GM19099 (cell line): ENCODE data around the gene MBNL3.

Experiments
- POLR2A ChIP-seq: IDR thresholded peaks from 3 replicates; pipeline ENCODE4 v1.6.1; 2011; ENCODE audit warnings: low read depth; ENCODE audit not compliant: insufficient read length; ENCODE audit errors: extremely low read depth

Gene MBNL3

DNA sequence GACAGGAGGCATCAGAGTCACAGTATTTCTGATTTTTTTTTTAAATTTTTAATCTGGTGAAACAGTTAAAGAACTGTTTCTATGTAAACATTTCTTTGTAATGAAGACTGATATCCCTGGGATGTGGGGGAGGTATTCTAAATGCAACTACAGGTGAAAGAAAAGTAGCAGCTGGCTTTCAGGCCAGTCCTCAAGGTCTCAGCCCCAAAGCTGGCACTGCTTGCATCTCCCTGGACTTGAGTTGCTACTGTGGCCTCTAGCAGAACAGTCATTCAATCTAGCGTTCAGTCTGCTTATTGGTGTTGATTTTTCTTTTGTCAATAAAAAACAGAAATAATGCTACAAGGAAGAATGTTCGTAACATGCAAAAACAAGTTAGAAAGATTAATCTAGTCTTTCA is 4.9 kb downstream of the MBNL3 start:
- TF ChIP-seq POLR2A, result no peak

DNA sequence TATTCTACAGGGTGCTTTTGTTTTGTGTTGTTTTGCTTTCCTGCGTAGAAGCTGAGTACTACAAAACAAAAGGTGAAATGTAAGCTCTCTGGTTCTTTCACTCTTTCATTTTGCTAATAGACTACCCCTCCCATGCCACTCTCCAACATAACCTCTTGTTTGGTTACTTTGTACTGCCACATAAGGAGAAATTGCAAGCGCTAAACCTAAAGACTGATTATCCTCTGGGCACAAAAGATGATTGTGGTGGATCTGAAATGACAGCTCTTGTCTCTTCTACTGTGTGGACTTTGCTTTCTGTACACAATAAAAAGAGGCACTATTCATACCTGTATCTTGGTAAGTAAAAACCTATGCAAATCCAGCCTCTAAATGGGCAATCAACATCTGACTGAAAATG is 5.3 kb downstream of the MBNL3 start:
- no peak for TF ChIP-seq POLR2A

DNA sequence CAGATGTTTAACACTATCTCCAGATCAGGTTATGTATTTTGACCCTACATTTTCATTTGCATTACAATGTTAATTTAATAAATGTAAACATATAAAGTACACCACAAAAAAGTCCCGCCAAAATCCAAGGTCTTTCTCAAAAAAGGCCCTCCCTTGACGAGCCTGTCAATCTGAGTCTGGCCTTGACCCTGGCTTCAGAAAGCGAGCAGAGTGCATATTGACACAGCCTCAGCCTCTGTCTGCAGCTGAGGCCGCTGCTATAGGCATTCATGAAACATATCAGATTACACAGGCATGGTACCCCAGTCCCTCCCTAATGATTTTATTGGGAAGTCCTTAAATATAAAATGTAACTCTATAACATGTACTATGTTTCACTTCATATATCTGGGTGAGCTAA is 6.2 kb downstream of the MBNL3 start:
- TF ChIP-seq POLR2A, result no peak

DNA sequence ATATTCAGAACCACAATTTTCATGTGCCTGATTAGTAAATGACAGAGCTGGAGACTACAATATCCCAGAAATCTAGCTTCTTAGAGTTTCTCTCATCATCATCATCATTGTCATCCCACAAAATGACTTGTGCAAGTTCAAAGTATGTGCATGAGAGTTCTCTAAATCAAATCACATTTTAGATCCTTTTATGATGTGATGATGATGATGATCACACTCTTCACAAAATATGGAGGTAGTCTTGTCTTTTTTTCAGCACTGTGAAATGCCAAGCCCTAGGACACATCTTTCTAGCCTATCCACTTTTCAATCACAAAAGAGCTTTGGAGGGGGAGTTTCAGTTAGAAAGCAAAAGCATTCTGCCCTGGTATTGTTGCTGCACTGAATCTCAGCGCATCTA is 7.4 kb downstream of the MBNL3 start:
- no peak for TF ChIP-seq POLR2A

DNA sequence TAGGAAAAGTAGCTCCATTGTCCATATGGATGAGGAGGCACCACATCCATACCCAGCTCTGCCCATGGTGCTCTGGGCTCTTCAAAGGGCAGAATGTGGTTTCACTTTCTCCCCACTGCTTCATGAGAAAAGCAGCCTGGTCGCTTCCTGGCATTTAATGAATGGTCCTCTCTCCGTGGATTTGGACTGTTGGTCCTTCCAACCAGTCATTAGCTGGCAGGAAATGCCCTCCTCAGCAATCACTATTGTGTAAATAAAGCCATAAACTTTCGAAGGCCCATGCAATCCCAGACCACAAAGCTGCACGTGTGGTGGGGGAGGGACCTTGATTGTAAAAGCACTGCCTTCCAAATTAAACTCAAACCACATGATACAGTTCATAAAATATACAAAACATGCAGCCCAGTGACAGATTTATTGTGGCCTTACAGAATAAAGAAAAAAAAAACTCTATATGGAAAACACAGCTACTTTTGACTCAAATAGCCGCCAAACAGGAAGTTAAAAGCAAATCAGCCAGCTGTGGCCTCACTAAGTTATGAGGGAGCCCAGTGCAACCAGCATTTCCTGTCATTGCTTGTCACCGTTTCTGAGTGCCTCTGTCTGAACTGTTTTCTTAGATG is 8.1 kb downstream of the MBNL3 start:
- TF ChIP-seq POLR2A, result no peak

DNA sequence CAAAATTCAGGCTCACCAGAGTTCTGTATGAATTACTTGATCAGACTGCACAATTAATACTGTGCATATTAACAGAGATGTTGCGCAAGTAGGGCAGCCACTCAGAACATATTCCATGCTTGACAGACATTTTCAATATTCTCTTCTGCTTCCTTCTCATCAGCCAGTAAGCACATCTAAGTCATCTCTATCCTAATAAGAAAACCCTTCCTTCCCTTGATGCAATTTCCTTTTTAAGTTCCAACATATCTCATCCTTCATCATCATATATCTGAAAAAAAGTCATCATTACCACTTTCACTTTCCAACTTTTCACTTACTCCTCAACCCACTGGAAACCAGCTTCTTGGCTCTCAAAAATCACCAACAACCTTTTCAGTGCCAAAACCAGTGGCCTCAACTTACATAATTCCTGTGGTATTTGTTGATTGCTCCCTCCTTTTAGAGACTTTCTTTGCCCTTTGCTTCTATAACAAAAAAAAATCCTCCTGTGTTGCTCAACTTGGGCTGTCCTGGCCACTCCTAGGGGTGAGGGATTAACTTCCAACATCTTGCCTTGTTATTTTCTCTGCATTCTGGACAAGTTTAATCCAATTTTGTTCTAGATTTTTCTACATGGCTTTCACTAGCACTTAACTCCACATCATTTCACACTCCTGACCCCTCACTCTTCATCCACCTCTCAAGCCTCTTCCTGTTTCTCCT is 14.1 kb downstream of the MBNL3 start:
- TF ChIP-seq POLR2A, result no peak

DNA sequence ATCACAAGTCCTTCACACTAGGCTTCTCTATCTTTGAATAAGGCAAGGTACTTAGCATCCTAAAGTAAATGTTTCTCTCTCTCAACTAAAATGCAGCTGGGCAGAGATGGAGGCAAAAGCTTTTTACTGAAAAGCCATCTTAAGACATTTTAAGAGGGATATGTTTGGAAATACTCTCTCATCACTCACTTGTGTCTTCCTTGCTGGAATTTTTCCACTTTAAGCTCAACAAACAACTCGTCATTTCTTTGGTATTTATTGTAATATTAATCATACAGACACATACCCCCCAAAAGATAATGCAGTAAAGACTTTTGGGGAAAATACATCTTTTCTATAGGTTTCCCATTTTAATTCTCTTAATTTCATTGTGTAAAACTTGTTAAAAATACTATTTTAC is 16.4 kb downstream of the MBNL3 start:
- no peak for TF ChIP-seq POLR2A

DNA sequence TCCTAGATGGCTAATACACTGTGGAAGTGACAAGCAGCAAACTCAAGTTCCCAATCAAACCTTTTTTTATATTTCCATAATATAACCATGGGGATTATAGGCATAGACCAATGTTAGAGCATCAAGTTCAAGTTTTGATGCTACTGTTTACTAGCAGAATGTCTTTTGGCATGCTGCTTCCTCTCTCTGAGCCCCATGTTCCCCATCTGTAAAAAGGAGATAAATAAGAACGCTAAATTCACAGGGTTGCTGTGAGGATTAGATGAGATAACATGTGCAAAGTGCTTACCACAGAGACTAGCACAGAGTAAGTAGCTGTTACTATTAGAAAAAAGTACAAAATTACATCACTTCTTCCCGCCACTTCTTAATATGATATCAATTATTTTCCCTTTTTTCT is 18.0 kb downstream of the MBNL3 start:
- no peak for TF ChIP-seq POLR2A

DNA sequence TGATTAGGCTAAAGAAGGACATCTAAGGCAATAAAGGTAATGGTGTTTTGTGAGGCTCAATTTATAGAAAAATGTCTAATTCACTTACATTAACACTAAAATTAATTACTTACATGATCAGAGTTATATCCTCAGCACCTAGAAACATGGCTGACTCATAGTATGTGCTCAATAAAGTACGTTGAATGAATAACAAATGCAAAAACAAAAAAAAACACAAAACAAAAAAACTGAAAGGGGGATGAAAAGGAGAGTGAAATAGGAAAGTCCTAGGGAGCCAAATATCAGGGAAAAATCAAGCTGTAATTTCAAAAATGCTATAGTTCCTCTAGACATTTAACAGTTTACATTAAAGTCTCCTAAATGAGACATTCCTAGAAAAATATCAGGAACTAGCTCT is 18.7 kb downstream of the MBNL3 start:
- no peak for TF ChIP-seq POLR2A

DNA sequence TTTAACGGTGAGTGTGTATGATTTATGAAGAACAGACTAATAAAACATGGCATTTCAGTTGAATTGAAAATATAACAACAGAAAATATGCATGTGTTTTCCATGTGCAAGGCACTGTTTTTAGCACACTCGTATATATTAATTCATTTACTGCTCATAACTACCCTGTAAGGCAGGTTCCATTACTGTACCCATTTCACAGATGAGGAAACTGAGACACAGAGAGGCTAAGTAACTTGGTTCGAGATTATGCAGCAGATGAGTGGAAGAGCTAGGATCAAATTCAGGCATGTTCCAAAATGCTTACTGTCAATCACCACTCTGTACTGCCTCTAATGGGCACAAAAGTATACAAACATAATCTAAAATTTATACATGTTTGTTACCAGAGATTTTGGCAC is 20.4 kb downstream of the MBNL3 start:
- TF ChIP-seq POLR2A, result no peak

DNA sequence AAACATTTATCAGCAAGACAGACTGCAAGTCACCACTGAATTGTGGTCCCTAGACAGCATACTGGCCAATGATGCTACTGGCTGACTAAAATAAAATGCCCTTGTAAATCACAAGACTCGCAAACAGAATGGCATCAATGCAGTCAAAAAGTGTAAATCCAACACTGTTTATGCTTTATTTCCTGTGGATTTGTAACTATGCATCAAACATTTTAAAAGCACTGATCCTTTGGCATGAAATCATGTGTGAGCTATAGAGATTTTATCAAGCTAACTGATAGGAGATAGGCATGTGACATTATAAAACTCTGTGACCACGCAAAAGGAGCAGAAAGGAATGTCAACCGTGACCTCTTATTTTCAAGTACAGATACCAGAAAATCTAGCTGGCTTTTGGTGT is 20.8 kb downstream of the MBNL3 start:
- TF ChIP-seq POLR2A, result no peak

DNA sequence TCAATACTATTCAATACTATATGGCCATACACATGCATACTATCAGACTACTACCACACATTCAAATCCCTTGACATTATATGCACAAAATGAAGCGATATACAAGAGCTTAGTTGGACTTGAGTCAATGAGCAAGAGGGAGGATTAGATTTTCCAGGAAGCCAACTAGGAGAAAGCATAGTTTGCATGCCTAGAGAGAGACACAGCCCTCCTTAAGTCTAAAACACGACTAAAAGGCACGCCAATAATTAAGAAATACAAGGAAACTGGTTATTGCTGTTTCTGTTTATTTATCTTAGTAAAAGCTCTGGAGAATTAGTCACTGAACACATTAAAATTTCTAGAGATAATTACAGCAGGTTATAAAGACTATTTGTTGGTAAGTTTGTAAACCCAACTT is 21.8 kb downstream of the MBNL3 start:
- no peak for TF ChIP-seq POLR2A

DNA sequence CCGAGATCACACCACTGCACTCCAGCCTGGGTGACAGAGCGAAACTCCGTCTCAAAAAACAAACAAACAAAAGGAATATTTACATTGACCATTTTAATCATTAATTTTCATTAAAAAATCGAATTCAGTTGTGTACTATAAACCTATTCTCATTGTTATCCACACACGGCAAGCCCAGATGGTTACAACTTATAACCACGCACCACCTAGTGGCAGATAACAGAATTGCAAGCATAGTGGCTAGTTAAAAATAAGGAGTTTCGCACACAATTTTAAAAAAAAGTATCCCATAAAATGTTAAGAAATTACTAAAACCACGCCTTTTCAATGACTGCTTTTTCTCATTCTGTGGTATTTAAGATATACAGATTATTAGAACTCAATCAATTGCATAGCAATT is 25.4 kb downstream of the MBNL3 start:
- TF ChIP-seq POLR2A, result no peak

DNA sequence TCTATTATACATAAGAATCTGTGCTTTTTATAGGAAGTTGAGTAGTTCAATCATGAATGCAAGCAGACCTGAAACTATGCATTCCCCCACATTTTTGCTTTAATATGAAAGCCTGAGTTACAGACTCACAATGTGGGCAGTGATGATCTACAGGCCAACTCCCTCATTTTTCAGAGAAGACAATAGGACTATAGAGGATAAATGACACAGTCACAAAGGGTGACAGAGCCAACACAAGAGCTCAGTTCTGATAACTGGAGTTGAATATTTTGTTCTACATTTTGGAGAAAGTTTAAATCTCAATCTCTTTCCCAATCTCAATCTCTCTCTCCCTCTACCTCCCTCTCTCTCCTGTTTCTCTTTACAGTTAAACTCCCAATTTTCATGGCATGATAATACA is 27.0 kb downstream of the MBNL3 start:
- TF ChIP-seq POLR2A, result no peak

DNA sequence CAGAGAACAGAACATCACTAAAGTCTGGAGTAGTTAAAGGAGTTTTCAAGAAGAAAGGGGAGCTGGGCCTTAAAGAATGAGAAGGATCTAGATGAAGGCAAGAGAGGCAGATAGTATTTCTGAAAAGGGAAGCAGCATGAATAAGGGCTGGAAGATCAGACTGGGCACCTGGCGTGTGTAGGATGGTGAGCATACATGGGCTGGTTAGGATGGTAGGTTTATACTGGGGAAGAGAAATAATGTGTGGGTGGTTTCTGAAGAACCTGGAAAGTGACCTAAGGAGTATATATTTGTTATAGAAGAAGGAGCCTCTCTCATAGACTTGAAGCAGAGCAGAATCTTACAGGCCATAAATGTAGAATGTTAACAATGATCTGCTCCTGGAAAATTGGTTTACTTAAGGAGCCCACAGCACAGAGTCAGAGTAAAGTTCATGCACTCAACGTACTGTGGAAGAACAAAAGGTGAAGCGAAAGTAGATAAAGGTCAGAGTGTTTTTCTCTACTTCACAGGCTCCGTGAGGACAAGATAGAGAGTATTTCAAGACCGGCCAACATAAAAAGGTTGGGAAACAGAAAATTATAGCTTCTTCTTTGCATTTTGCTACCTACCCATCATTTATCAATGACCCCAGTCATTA is 35.8 kb downstream of the MBNL3 start:
- TF ChIP-seq POLR2A, result no peak

DNA sequence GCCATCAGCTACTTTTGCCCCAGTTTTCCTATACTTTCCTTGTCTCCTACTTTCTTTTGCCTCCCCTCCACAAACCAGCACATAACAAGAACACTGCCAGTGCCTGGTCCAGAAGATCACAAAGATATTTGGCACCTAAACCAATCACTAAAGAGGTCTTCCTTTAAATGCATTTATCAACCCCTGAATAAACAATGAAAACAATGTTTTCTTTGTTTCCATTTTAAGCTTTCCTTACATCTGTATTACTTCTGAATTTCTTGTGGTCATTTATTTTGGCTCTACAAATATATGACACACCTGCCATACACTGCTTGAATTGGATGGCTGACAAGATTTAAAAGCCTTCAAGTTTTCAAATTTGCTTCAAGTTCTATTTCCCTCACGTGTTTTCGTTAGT is 43.9 kb downstream of the MBNL3 start:
- no peak for TF ChIP-seq POLR2A
